HepG2 (cell line): Measurements from ENCODE around the gene SDC4. TPM values are rescaled to one million over a fixed set of nuclear protein-coding genes. Genes with fewer than 3 reads are reported as not detected.
A peak's percentile ranks its signal among the peaks of the same experiment; 100 is the strongest.

Experiments used
- AFF4 ChIP-seq: sonication (generic); formaldehyde crosslinking; IDR thresholded peaks from 2 replicates; pipeline ENCODE4 v1.4.0; 2020; ENCODE audit warnings: missing genetic modification reagents
- ATF2 ChIP-seq: sonication (generic); formaldehyde crosslinking; IDR thresholded peaks from 2 replicates; pipeline ENCODE4 v1.4.0; 2020; ENCODE audit warnings: missing genetic modification reagents
- IRX3 ChIP-seq: sonication (generic); formaldehyde crosslinking; IDR thresholded peaks from 2 replicates; pipeline ENCODE4 v1.8.1; 2023; ENCODE audit warnings: mild to moderate bottlenecking, low read depth, missing genetic modification reagents, borderline replicate concordance
- MLX ChIP-seq: IDR thresholded peaks from 2 replicates; pipeline ENCODE4 v1.6.1; 2016
- MYC ChIP-seq: sonication (generic); formaldehyde crosslinking; IDR thresholded peaks from 2 replicates; pipeline ENCODE4 v1.9.0; 2021; ENCODE audit warnings: missing genetic modification reagents, borderline replicate concordance
- NPAS2 ChIP-seq: sonication (generic); formaldehyde crosslinking; IDR thresholded peaks from 2 replicates; pipeline ENCODE4 v1.8.0; 2022; ENCODE audit warnings: mild to moderate bottlenecking, missing genetic modification reagents, borderline replicate concordance
- REPIN1 ChIP-seq: sonication (generic); formaldehyde crosslinking; IDR thresholded peaks from 2 replicates; pipeline ENCODE4 v1.8.0; 2022; ENCODE audit warnings: missing genetic modification reagents, low read depth, mild to moderate bottlenecking, borderline replicate concordance
- SP2 ChIP-seq: sonication (generic); formaldehyde crosslinking; IDR thresholded peaks from 2 replicates; pipeline ENCODE4 v1.5.1; 2020; ENCODE audit warnings: mild to moderate bottlenecking, missing genetic modification reagents
- TBX3 ChIP-seq: fragments of 450-650 bp; IDR thresholded peaks from 2 replicates; pipeline ENCODE4 v1.6.1; 2017; ENCODE audit warnings: antibody characterized with exemption, mild to moderate bottlenecking, inconsistent platforms, borderline replicate concordance
- ZBTB2 ChIP-seq: sonication (generic); formaldehyde crosslinking; IDR thresholded peaks from 2 replicates; pipeline ENCODE4 v1.8.0; 2022; ENCODE audit warnings: low read depth, missing genetic modification reagents
- ZNF276 ChIP-seq: sonication (generic); formaldehyde crosslinking; IDR thresholded peaks from 2 replicates; pipeline ENCODE4 v1.4.0; 2020; ENCODE audit warnings: mild to moderate bottlenecking, low read depth, missing genetic modification reagents
- ZNF335 ChIP-seq: sonication (generic); formaldehyde crosslinking; IDR thresholded peaks from 2 replicates; pipeline ENCODE4 v1.4.0; 2020; ENCODE audit warnings: missing genetic modification reagents
- ZNF512B ChIP-seq: sonication (generic); formaldehyde crosslinking; IDR thresholded peaks from 2 replicates; pipeline ENCODE4 v1.5.1; 2020; ENCODE audit warnings: missing genetic modification reagents, mild to moderate bottlenecking, borderline replicate concordance
- ZNF678 ChIP-seq: sonication (generic); formaldehyde crosslinking; IDR thresholded peaks from 2 replicates; pipeline ENCODE4 v1.4.0; 2020; ENCODE audit warnings: mild to moderate bottlenecking, missing genetic modification reagents
- ZNF720 ChIP-seq: sonication (generic); formaldehyde crosslinking; IDR thresholded peaks from 2 replicates; pipeline ENCODE4 v1.4.0; 2020; ENCODE audit warnings: missing genetic modification reagents
- polyA plus RNA-seq, 8 experiments: library from polyadenylated mRNA; depleted of rRNA in 3 of 8; stranded (reverse) in 7 of 8; unstranded in 1 of 8; fragments of >200 nt; fragmentation: Illumina TruSeq in 4 of 8; extraction: Trizol in 4 of 8; gene quantifications; 2 replicates each; pipeline versions ENCODE4 v1.2.1 to v1.2.3, GENCODE V29; 2011 to 2016; ENCODE audit warnings: low read depth in 4 of 8, missing spikeins in 1 of 8, mixed read lengths in 1 of 8; ENCODE audit not compliant: insufficient read depth in 1 of 8
- total RNA-seq, 5 experiments: library from RNA; depleted of rRNA; stranded (reverse); fragments of >200 nt; fragmentation: Illumina TruSeq; extraction: Trizol; gene quantifications; 2 replicates each; pipeline ENCODE4 v1.2.3, GENCODE V29; 2016; ENCODE audit warnings: low read depth in 1 of 5

The SDC4 gene
- total and polyA plus RNA-seq, 2 of the 13 experiments (the other 11 are each of a cell fraction or from before 2014, with no cell fraction given) = 49.0 to 65.1 TPM

- TF ChIP-seq ZNF720 (no peak), ATF2 (CRISPR knock-in tag) (peak; percentile 21; the same call in 1 of the 2 replicates), ZNF678 (CRISPR knock-in tag) (0 out of 2 replicates have a peak, but pooled peaks have one; percentile 80), ZBTB2 (CRISPR knock-in tag) (no peak), MLX (CRISPR knock-in tag) (no peak), TBX3 (no peak), AFF4 (no peak; the same call in 1 of the 2 replicates), SP2 (CRISPR knock-in tag) (peak; percentile 58; the same call in 1 of the 2 replicates), NPAS2 (CRISPR knock-in tag) (no peak), REPIN1 (0 out of 2 replicates have a peak, but pooled peaks have one; percentile 38), ZNF512B (CRISPR knock-in tag) (peak; percentile 48; the same call in 1 of the 2 replicates), ZNF276 (CRISPR knock-in tag) (no peak; the same call in 1 of the 2 replicates), ZNF335 (no peak), IRX3 (CRISPR knock-in tag) (no peak), MYC (CRISPR knock-in tag) (peak; percentile 55; the same call in 1 of the 2 replicates)
Measured at GRCh38 chr20:45344168-45344860, 3.9 kb downstream of the SDC4 start (continued).
